GM18858 (cell line): ENCODE measurements around the gene FOXRED1.
"Not testable (repeated sequence)": the region's sequence is repeated elsewhere in the genome, so short reads cannot be mapped to it uniquely, and the experiment has no call there.

Experiments
- ATAC-seq: cut with Tn5 transposase; IDR thresholded peaks from one replicate; pipeline ENCODE4 v1.9.1; 2021; ENCODE audit not compliant: unreplicated experiment

FOXRED1 gene

DNA sequence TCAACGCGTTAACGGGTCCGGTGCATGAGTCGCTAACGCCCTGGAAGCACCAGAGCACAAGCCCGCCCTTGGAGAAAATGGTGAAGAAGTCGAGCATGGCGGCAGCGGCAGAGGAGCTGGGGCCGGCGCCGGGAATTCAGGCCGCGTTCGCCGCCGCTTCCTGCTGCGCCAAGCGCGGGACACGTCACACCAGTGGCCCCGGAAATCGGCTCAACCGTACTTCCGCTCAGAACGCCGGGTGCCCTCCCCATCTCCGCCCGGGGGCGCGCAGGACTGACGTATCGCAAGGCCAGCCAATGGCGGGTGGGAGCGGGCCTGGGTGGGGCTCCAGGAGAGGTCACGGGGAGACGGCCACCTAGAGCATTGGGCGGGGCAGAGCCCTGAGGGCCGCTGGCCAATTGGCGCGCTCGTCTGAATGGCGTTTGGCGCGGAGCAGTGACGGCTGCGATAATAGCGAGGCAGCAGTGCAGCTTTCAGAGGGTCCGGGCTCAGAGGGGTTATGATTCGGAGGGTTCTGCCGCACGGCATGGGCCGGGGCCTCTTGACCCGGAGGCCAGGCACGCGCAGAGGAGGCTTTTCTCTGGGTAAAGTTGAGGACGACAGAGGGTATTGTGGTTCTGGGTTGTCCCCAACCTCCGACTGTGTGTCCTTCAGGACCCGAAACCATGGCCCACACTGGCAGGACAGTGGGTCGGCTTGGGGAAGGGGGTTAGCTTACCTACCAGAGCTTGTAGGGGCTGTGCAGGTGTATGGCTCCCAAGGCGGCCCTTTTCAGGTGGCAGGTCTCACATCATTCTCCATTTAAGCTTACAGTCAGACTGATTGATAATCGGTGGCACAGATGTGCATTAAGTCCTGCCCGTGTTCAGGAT is at the start of gene FOXRED1, which contains the start of gene SRPRA:
Gene FOXRED1 (plus strand): TSS at position 447 of the 872 bp plus-strand sequence. CDS start 53 bp downstream, at position 500.
Gene SRPRA (minus strand): TSS at position 188 of the 872 bp plus-strand sequence. CDS start 91 bp downstream, at position 97.
- peak; percentile 96 for ATAC-seq

DNA sequence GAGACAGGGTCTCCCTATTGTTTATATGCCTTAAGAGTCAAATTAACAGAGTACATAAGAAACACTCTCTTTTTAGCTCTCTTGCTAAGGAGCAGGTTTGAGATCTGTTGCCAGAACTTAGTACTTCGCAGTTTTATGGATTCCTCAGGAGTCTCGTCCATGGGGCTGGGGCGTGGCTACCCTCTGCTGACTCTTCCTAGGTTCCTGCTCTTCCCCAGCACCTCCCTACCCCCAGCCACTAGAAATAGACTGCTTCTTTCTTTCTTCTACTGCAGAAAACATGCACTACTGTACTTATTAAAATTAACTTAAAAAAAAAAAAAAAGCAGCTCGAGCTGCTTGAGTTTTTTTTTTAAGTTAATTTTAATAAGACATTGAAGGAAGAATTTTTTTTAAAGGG is 49.4 kb upstream of the FOXRED1 start:
- ATAC-seq: no peak

GRCh38 chr11:126224647-126225294 is 44.2 kb upstream of the FOXRED1 start:
- ATAC-seq: no peak

GRCh38 chr11:126225295-126225665 is 43.7 kb upstream of the FOXRED1 start:
- ATAC-seq: no peak

DNA sequence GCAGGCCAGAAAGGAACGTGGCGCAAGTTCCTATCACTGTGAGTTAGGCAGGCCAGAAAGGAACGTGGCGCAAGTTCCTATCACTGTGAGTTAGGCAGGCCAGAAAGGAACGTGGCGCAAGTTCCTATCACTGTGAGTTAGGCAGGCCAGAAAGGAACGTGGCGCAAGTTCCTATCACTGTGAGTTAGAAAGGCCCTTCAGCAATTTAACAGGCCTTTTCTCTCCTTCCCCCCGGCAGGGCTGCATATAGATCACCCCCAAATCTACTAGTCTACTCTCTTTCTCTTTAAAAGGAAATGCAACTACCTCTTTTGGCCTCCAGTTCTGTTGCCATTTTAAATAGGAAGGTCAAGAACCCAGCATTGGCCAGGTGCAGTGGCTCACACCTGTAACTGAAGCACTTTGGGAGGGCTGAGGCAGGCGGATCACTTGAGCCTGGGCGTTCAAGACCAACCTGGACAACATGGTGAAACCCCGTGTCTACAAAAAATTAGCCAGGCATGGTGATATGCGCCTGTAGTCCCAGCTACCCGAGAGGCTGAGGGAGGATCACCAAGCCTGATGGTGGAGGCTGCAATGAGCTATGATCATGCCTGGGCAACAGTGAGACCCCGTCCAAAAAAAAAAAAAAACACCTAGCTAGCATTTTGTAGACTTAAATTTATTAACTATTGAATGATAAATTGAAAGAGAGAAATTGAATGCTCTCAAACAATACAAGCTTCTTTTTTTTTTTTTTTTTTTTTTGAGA is 42.4 kb upstream of the FOXRED1 start:
- ATAC-seq: no peak

- ATAC-seq: no peak
Observed at GRCh38 chr11:126229858-126230540, 39.0 kb upstream of the FOXRED1 start.

- ATAC-seq: no peak
Observed at GRCh38 chr11:126231725-126232459, 37.1 kb upstream of the FOXRED1 start.

DNA sequence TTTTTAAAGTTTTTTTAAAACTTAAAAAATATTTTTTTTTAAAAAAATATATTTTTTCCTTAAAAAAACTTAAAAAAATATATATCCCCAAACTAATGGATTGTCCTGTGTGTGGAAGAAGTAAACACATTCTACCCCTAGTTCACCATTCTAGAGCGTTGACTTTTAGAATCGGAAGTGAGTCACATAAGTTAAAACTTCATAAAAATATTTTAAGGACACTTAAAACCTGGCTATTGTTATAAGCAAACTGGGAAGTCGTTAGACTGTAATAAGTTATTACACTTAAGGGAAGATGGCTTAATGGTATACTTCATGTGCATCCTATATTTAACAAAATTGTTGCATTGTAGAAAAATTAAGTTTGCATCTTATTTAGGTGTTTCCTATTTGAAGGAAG is 36.3 kb upstream of the FOXRED1 start:
- ATAC-seq: no peak

DNA sequence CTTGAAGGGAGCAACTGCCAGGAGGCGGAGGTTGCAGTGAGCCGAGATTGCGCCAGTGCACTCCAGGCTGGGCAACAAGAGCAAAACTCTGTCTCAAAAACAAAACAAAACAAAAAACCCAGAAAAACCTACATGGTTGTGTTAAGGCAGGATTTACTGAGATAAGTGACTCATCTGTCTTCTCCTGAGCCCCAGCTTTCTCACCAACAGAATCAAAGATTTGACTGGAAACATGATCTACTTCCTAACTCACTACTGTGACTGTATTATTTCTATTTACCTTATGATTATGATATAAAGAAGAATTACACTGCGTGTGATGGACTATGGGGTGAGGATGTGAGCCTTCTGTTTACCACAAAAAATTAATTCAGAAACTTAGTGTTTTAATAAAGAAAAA is 35.6 kb upstream of the FOXRED1 start:
- no peak for ATAC-seq

DNA sequence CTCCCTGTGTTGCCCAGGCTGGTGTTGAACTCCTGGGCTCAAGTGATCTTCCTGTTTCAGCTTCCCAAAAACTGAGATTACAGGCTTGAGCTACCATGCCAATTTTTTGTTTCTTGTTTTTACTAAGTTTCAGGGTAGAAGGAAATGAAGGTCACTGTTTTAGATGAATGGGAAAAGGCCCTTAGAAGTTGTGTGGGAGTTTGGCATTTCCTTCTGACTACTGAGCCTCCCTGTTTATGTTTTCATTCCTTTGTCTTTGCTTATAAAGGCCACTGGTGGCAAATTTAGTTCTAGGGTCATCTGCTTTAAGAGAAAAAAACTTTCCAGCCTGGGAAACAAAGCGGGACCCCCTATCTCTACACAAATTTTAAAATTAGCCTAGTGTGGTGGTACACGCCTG is 22.3 kb upstream of the FOXRED1 start:
- ATAC-seq: no peak

DNA sequence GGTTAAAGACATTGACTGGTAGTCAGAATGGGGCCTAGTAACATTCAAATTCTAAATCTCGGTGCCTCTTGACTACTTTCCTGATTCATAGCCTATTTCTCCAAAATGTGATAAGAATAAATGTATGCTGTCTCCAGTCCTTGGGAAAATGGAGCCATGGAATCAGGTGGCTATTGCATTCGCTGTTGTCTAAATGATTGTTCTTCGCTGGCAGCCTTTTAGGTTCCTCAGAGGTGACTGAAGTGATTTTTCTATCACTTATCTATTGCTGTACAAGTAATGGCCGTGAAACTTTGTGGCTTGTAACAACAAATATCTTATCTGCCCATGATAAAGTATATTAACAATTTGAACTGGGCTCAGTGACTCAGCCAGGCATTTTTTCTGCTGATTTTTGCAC is 15.7 kb upstream of the FOXRED1 start:
- no peak for ATAC-seq

DNA sequence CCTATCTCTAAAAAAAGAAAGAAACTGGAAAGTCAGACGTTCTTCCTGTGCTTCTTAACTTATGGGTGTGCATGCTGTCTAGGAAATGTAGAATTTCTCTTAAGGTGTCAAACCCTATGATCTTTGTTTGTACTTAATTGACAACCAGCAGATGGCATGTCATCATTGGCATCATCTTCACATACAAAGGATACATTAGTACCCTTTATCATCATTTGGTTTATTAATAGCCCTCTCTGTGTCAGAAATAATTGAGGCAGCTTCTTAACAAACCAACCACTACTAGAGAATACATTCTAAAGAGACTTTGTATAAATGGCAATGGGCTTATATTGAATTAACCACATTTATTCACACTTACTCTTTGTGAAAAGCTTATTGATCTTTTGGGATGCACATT is 14.1 kb upstream of the FOXRED1 start:
- no peak for ATAC-seq

- not testable (repeated sequence) for ATAC-seq
Observed at GRCh38 chr11:126255507-126255906, 13.4 kb upstream of the FOXRED1 start.

DNA sequence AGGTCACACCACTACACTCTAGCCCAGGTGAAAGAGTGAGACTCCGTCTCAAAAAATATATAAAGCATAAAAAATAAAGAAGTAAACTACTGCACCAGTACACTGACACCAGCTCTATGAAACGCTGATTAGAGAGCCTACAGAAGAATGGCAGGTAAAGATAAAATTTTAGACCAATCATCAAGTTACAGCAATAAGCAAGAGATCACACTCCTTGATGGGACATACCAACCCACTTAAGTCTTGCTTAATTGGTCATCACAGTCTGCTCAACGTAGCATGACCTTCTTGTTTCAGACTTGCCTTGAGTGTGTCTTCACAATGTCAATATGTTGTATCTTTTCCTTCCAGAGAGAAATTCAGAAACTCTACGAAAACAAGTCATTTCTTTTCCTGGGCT is 12.7 kb upstream of the FOXRED1 start:
- ATAC-seq: no peak

GRCh38 chr11:126257144-126257543 is 11.8 kb upstream of the FOXRED1 start:
- no peak for ATAC-seq

DNA sequence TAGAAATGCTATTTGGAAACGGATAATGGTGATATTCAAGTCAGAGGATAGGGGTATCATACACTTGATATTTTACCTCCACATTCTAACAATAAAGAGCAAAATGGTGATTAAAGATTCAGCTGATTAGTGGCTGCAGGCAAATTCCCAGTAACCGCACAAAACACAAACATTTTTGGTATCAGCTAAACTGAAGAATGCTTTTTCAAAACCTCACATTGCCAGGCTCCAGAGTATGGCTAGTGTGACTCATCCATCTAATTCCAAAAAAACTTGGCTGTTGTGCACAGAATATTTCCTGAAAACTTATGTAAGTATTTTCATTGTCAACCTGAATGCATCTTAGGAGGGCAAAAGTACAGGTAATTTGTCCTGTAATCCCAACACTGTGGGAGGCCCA is 11.2 kb upstream of the FOXRED1 start:
- ATAC-seq: no peak

GRCh38 chr11:126262216-126262615 is 6.7 kb upstream of the FOXRED1 start:
- no peak for ATAC-seq

DNA sequence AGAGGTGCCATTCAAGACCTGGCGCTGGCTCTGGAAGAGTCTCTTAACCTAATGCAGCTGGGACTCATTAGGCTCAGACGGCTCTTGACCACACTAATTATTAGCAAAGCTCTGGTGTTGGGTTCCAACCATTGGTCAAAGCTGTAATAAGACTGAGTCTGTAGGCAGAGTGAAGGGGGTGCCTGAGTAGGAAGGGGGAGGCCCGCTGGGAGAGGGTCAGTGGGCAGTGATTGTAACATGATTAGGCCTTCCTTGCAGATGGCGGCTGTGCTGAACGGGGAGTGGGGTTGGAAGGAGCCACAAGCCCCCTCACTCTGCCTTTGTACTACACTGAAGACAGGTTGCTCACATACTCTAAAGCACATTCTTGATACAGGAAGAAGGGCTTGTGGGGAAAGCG is 5.5 kb upstream of the FOXRED1 start:
- no peak for ATAC-seq

GRCh38 chr11:126265811-126266210 is 3.1 kb upstream of the FOXRED1 start:
- ATAC-seq: no peak

GRCh38 chr11:126267650-126268049 is 1.3 kb upstream of the FOXRED1 start:
- no peak for ATAC-seq
